Glomerular visceral epithelial cell (primary cell): ENCODE data around the gene DSG3.

Experiments used
- DNase-seq: peaks from one replicate; pipeline ENCODE4 v3.0.0-alpha.2; 2016; ENCODE audit errors: extremely low spot score

DSG3 gene

GRCh38 chr18:31447530-31448191 lies at the start of gene DSG3:
DSG3 (plus strand) TSS chr18:31447741; CDS start chr18:31447878, 137 bp downstream.
- no peak for DNase-seq

DNA sequence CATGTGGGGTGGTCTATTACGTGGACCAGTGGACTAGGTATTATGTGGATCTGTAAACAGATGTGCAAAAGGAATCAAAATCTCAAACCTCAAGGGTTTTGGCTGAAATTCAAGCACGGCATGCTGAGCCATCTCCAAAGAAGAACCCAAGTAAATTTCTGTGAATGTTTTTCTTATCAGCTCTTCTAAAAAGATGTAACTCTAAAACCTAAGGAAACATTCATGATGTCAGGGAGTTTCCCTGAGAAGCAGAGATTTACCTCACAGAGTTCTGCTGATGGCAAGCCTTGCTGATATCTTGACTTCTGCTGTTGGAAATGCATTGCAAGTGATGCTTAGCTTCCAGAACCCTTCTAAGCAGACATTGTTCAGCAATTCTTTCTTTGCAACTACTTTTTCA lies 49.4 kb upstream of the DSG3 start:
- DNase-seq: no peak

DNA sequence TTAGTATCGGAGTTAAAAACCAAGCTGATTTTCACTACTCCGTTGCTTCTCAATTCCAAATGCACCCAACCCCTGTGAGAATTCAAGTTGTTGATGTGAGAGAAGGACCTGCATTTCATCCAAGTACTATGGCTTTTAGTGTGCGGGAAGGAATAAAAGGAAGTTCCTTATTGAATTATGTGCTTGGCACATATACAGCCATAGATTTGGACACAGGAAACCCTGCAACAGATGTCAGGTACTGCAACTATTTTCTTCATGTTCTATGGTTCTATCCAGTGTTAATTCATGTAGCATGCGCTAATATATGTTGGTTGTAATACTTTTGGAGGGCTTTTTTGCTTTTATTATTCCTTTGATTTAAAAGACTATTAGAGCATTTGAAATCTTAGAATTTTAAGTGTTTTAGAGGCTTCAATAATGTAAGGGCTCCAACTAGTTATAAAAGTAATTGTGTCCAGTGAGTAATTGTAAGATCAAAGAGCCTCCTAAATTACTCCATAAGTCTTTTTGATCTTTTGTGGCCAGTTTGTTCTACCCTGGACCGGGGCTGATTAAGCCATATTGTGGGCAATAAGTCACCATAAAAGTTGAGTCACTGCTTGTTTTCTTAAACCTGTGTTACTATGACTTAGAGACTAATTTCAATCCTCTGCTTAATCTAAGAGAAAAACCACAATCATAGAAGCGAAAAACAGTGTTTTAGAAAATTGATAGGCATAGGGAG lies 48.1 kb upstream of the DSG3 start:
- peak; percentile 65 for DNase-seq

GRCh38 chr18:31401156-31402025 lies 46.1 kb upstream of the DSG3 start:
- no peak for DNase-seq

GRCh38 chr18:31402026-31402373 lies 45.5 kb upstream of the DSG3 start:
- DNase-seq: no peak

DNA sequence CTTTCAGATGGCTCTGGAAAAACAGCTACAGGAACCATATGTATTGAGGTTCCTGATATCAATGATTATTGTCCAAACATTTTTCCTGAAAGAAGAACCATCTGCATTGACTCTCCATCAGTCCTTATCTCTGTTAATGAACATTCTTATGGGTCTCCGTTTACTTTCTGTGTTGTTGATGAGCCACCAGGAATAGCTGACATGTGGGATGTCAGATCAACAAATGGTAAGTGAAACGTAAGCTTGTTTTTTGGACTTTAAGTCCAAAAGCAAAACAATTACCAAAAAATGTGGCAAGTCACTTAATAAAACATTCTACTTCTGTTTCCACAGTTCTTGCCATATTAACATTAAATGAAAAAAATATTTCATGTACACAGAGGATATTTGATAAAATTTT lies 44.1 kb upstream of the DSG3 start:
- no peak for DNase-seq

DNA sequence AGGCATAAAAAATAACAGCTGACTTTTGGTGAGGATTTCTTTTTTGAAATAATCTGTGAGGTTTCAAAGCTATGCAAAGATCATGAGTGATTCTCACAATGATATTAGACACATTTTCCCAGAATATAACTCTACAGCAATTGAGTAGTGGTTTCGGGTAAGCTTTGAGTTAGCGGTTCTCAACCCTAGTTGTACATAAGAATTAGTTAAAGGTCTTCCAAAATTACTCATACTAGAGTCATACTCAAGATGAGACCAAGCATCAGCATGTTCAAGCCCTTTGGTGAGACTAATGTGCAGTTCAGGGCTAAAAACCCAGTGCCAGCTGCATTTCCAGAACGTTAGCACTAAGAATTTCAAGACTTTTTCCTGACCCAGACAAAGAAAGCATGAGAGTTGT lies 39.9 kb upstream of the DSG3 start:
- DNase-seq: no peak

DNA sequence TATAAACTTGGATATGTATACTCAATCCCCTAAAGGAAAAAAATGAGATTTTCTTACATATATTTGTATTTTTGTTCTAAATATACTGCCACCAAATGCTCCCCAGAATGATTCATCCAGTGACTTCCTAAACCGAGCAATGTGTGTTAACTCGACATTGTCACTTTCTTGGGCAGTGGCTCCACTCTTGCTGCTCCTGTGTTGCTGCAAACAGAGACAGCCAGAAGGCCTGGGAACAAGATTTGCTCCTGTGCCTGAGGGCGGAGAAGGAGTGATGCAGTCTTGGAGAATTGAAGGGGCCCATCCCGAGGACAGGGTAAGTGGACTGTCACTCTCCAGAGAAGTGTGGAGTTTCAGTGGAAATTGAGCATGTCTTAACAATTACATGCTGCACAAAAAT lies 38.3 kb upstream of the DSG3 start:
- DNase-seq: no peak

DNA sequence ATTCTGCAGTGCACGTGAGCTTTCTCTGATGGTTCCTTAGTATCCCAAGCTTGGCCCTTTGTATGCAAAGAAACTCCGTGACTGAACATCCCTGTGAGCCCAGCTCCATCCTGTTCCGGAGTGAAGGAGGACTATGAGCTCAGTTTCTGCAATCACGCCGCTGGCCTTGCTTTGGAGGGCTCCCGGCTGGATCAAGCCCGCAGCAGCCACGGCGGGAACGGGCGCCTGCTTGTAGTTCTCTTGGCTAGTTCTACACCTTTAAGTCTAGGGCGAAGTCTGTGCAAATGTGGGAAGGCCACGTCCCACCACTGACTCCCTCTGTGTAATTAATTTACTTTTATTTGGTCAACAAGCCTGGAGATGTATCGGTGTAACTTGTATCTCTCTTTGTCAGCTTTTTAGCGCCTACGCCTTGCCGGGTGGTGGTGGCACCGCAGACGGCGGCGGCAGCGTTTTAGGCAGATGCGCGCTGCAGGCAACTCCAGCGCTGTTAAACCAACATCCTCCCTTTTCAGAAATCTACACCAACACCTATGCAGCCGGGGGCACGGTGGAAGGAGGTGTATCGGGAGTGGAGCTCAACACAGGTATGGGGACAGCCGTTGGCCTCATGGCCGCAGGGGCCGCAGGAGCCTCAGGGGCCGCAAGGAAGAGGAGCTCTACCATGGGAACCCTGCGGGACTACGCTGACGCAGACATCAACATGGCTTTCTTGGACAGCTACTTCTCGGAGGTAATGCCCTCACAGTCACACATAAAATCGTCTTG lies 36.6 kb upstream of the DSG3 start:
- no peak for DNase-seq

GRCh38 chr18:31413137-31413536 lies 34.4 kb upstream of the DSG3 start:
- DNase-seq: no peak

DNA sequence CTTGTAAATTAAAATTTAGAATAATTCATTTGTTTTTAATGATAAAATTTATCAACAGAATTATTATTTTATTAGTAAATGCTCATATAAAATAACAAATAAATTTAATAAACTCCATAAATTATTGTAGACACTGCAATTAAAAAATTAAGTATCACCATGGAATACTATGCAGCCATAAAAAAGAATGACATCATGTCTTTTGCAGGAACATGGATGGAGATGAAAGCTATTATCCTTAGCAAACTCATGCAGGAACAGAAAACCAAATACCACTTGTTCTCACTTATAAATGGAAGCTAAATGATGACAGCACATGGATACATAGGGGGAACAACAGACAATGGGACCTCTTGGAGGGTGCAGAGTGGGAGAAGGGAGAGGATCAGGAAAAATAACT lies 29.7 kb upstream of the DSG3 start:
- no peak for DNase-seq

DNA sequence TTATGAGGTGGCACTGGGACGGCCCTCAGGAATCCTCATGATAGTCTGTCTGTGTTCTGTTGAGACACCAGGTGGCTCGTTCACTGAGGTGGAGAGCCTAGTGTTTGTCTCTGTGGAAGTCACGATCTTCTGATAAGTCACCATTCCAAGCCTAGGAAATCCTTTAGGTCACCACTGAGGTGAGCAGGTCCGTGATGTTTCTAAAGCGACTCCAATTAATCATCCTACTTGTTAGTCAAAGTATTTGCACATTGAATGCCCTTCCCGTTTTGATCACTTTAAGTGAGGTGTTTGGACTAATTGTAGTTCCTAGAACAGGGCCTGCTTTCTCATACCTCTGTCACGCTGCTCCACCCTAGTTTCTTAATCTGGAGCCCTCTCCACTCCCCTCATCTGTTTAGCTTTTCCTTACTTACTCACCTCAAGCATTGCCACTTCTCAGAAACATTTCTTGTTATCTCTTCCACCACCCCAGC lies 28.0 kb upstream of the DSG3 start:
- no peak for DNase-seq

DNA sequence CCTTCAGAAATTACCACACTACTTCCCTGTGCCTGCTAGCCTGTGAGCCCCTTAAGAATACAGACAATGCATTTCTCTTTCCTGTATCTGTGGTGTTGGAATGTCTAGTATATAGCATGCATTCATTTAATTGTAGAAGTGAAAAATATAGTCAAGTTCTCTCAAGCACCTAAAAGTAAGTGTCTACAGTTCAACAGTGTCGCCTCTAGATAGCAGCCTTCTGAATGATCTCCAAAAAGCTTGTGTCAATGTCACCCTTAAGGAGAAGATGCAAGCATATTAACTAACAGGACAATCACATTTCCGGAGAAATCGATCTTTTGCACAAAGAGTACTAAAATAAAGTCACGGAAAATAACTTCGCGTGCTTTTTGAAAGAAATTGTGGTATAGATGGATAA lies 27.5 kb upstream of the DSG3 start:
- DNase-seq: no peak

GRCh38 chr18:31420524-31420923 lies 27.0 kb upstream of the DSG3 start:
- no peak for DNase-seq

DNA sequence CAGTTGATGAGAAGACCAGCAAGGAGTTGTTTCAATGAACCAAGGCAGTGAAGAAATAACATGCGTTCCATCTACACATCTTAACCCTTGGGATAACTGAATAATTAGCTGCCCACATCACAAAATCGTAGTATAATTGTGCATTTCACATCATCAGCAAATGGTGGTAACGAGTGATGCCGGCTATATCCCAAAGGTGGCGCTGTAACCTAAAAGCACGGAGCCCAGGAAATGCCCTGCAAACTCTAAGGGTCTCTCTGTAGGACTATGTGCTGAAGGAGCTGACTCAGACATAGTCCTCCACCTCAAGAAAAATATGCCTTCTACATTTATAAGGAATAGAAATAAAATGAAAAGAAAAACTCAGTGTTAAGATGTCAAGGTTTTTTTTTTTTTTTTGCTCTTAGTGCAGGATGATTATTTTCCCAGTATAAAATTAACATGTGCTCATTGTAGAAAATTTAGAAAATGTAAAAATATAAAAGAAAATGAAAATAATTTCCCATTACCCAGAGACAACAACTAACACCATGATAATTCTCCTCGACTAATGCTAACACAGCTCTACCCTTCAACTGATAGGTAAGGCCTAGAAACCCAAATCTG lies 23.1 kb upstream of the DSG3 start:
- peak; percentile 64 for DNase-seq

DNA sequence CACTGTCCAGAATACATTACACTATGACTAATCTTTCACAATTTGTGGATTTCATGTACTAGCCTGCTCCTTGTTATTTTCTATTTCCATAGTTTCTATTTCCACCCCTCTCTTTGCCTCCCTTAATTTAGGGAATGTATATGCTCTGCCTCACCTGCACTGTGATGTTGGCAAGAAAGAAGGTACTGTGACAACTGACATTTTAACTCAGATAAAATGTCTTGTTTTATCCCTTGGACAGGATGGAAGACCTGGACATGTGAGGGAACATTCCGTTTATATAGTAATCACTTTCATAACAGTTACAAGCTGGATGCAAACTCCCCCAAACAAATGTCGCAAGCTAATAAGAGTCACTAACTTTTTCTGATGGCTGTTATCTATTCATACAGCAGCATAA lies 21.5 kb upstream of the DSG3 start:
- DNase-seq: no peak

GRCh38 chr18:31426871-31427406 lies 20.6 kb upstream of the DSG3 start:
- no peak for DNase-seq

GRCh38 chr18:31428211-31428610 lies 19.3 kb upstream of the DSG3 start:
- DNase-seq: no peak

DNA sequence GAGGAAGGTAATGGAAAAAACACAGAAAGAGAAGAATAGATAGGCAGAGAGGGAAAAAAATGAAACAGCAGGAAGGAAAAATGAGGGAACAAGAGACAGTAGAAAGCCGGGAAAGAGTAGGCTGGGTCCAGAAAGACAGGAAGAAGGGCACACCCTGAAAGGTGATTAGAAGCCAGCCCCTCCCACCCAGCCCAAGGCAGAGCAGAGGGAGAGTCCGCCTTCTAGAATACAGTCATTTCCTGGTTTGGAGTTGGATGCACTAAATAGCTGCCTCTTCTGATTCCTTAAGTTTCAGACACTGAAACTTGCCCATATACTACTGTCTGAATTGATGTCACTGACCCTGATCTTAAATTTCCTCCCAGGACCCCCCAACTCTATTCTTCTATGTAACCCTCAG lies 17.9 kb upstream of the DSG3 start:
- DNase-seq: peak; percentile 36

DNA sequence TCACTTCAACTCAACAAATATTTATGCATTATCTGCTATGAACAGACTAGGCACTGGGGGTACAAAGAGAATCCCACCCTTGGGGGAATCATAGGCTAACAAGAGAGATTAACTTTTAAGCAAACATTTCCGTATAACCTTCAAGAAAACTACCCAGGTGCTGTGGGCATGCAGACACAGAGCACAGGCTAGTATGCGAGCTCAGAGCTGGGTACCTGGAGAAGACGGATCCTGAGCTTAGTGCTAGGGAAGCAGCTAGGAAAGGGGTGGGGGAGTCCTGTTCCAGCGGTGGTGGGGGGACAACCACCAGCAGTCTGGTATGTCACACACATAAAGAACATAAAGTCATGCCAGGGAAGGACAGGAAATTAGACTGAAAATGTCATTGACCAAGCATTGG lies 17.5 kb upstream of the DSG3 start:
- DNase-seq: no peak

GRCh38 chr18:31430554-31430953 lies 17.0 kb upstream of the DSG3 start:
- no peak for DNase-seq
